HFFc6 (cell line): ENCODE measurements around the gene MCM5. TPM values are rescaled to one million over a fixed set of nuclear protein-coding genes. Genes with fewer than 3 reads are reported as not detected.

Experiments used
- DNase-seq: peaks from one replicate; pipeline ENCODE4 v3.0.0-alpha.2; 2018
- H3K27ac Mint-ChIP-seq: 2 replicates; pipeline ENCODE4 v1.8.0; 2020; ENCODE audit warnings: mild to moderate bottlenecking, mixed read lengths
- H3K27me3 Mint-ChIP-seq: 2 replicates; pipeline ENCODE4 v1.8.0; 2021; ENCODE audit warnings: mild to moderate bottlenecking, moderate library complexity, mixed read lengths; ENCODE audit not compliant: insufficient read depth
- H3K36me3 Mint-ChIP-seq: 2 replicates; pipeline ENCODE4 v1.8.0; 2021; ENCODE audit warnings: low read depth, mixed read lengths
- H3K4me1 Mint-ChIP-seq: 2 replicates; pipeline ENCODE4 v1.8.0; 2020; ENCODE audit warnings: low read depth, mixed read lengths
- H3K4me3 Mint-ChIP-seq: 2 replicates; pipeline ENCODE4 v1.8.0; 2020; ENCODE audit warnings: mild to moderate bottlenecking, moderate library complexity, mixed read lengths
- H3K9me3 Mint-ChIP-seq: 2 replicates; pipeline ENCODE4 v1.8.0; 2020; ENCODE audit warnings: mild to moderate bottlenecking, mixed read lengths
- CTCF ChIP-seq: fragments of 200-600 bp; sonication (generic); IDR thresholded peaks from 2 replicates; pipeline ENCODE4 v1.5.0; 2021; ENCODE audit warnings: antibody characterized with exemption, mild to moderate bottlenecking
- total RNA-seq, 6 experiments: library from RNA; stranded (reverse); fragmentation: NEBNext Ultra II Directional; extraction: Animal tissue kit (Norgen Biotek cat#: 25700); gene quantifications; 2 replicates in 1 of 6; 3 replicates in 5 of 6; pipeline ENCODE4 v1.2.3, GENCODE V29; 2021

Gene MCM5
- total RNA-seq, 6 experiments from 2014 or later: 41.1 to 96.3 (median 79.9) TPM

GRCh38 chr22:35384975-35385588, 14.9 kb upstream of the MCM5 start:
- Mint-ChIP-seq H3K4me3 (peak overlapping the region; percentile 24; the same call in 1 of the 2 replicates), H3K36me3 (peaks cover 22% of the 10 kb centered on the region; the same call in 1 of the 2 replicates), H3K27ac (peak overlapping the region; percentile 34), H3K9me3 (no peaks in the 10 kb centered on the region), H3K4me1 (peaks cover 41% of the 10 kb centered on the region), H3K27me3 (peaks cover 4% of the 10 kb centered on the region)
- no peak for DNase-seq
- no peak for TF ChIP-seq CTCF

DNA sequence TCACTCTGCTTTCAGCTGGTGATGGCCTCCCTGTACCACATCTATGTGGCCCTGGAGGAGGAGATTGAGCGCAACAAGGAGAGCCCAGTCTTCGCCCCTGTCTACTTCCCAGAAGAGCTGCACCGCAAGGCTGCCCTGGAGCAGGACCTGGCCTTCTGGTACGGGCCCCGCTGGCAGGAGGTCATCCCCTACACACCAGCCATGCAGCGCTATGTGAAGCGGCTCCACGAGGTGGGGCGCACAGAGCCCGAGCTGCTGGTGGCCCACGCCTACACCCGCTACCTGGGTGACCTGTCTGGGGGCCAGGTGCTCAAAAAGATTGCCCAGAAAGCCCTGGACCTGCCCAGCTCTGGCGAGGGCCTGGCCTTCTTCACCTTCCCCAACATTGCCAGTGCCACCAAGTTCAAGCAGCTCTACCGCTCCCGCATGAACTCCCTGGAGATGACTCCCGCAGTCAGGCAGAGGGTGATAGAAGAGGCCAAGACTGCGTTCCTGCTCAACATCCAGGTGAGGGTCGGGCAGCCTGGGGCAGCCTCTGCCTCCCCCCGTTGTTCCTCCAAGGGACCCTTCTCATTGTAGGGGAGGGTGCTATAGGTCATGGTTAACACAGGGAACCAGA, 13.2 kb upstream of the MCM5 start:
- Mint-ChIP-seq H3K27me3 (peaks cover 2% of the 10 kb centered on the region), H3K27ac (no peak overlapping the region), H3K4me3 (no peak overlapping the region), H3K4me1 (peaks cover 29% of the 10 kb centered on the region), H3K36me3 (peaks cover 23% of the 10 kb centered on the region; the same call in 1 of the 2 replicates), H3K9me3 (no peaks in the 10 kb centered on the region)
- TF ChIP-seq CTCF: no peak
- DNase-seq: no peak

DNA sequence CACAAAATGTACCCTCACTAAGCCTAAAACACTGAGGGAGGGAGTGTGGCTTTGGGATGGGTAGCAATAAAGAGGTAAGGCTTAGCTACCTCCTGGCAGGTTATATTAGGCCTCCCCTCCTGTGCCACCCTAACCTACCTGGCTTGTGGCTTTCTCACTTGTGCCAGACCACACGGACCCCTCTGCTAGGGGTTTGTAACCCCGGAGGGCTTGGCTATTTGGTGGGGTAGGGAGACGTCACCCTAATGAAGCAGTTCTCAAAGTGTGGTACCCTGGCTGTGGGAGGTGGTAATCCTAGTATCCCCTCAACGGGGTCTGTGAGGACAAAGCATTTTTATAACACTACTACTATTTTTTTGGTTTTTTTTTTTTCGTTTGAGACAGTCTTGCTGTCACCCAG, 9.0 kb upstream of the MCM5 start:
- TF ChIP-seq CTCF: no peak
- Mint-ChIP-seq H3K9me3 (no peaks in the 10 kb centered on the region), H3K27me3 (peaks cover 8% of the 10 kb centered on the region), H3K27ac (no peak overlapping the region; the same call in 1 of the 2 replicates), H3K4me3 (no peak overlapping the region), H3K4me1 (no peaks in the 10 kb centered on the region), H3K36me3 (peaks cover 20% of the 10 kb centered on the region)
- no peak for DNase-seq

DNA sequence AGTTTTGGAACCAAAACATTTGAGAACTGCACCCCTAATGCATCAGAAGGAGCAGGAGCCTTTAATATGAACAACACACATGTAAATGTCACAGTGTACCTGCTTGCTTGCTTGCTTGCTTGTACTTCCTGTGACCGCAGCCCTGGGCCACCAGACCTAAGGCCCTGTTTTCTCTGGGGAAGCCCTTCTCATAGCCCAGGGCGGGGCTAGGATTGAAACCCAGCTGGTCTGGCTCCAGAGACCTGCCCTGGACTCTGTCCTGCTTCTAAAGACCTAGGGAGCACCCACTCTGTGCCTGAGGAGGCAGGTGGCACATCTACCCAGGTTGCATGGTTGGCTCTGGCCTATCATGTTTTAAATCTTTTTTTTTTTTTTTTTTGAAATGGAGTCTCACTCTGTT, 7.6 kb upstream of the MCM5 start:
- H3K4me3 Mint-ChIP-seq: no peak overlapping the region
- H3K27me3 Mint-ChIP-seq: peaks cover 8% of the 10 kb centered on the region
- no peak for DNase-seq
- peaks cover 20% of the 10 kb centered on the region for H3K36me3 Mint-ChIP-seq
- no peak for TF ChIP-seq CTCF
- H3K27ac Mint-ChIP-seq: no peak overlapping the region
- no peaks in the 10 kb centered on the region for H3K4me1 Mint-ChIP-seq
- no peaks in the 10 kb centered on the region for H3K9me3 Mint-ChIP-seq

- H3K27me3 Mint-ChIP-seq: peaks cover 8% of the 10 kb centered on the region
- H3K4me3 Mint-ChIP-seq: no peak overlapping the region
- H3K36me3 Mint-ChIP-seq: peaks cover 20% of the 10 kb centered on the region
- DNase-seq: no peak
- H3K27ac Mint-ChIP-seq: 0 out of 2 replicates have a peak overlapping the region, but pooled peaks have one; percentile 11
- no peaks in the 10 kb centered on the region for H3K4me1 Mint-ChIP-seq
- no peak for TF ChIP-seq CTCF
- H3K9me3 Mint-ChIP-seq: no peaks in the 10 kb centered on the region
Observed at GRCh38 chr22:35393116-35394010, 6.6 kb upstream of the MCM5 start.
